ENCODE data around the gene PUS10. TPM values are rescaled to one million over a fixed set of nuclear protein-coding genes. Genes with fewer than 3 reads are reported as not detected.

Gene PUS10
- total and polyA plus RNA-seq, 2 of the 13 experiments (the other 11 are each of a cell fraction or from before 2014, with no cell fraction given): 41.4 to 44.3 TPM

DNA sequence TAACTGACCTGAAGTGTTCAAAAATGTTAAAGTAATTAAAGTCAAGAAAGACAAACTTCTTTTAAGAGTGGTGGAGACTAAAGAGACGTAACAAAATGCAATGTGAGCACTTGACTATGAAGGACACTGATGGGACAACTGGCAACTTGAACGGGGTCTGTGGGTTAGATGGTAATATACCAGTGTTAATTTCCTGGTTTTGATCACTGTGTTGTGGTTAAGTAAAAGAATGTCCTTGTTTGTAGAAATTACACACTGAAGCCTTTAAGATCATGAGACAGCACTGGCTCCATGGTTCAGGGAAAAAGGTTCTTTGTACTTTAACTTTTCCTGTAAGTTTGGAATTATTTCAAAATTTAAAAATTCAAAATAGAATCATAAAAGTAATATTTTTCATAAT is 78.4 kb downstream of the PUS10 start:
- FAIRE-seq: no peak
- CTCF ChIA-PET (ENCODE audit: low intra/inter-chr PET ratio, low total read pairs): no interaction called here

More for the DNA sequence above, 78.4 kb downstream of the PUS10 start:
- H3K4me3 ChIP-seq (replicated peaks in 1 of 3; ENCODE audit: insufficient read depth in 1 of 3, low read depth in 2 of 3, low read length in 3 of 3): no peak overlapping the region
- H2AFZ ChIP-seq (ENCODE audit: low read length): no peak overlapping the region
- peaks cover 14 to 58% of the 10 kb centered on the region in 2 experiments for H3K36me3 ChIP-seq (replicated peaks in 1 of 2; ENCODE audit: control insufficient read depth in 1 of 2, insufficient read depth in 2 of 2, low read length in 2 of 2)
- H3K4me2 ChIP-seq (ENCODE audit: low read depth, low read length): no peak overlapping the region
- no peak for ATAC-seq
- intact Hi-C loops (cut with micrococcal nuclease; ENCODE audit: unreplicated experiment) (no loop called here), in situ Hi-C loops (cut with HindIII; ENCODE audit: extremely low pct_ligation_motif_present, low pct_unique_long_range_greater_than_20kb) (no loop called here)
- DNase-seq (ENCODE audit: low spot score): no peak
- POLR2A ChIA-PET: no interaction called here
- 93% methylated on average over 2 of the region's 2 CpGs for WGBS (ENCODE audit: low lambda C conversion rate)
- no peaks in the 10 kb centered on the region for H3K27me3 ChIP-seq (ENCODE audit: control insufficient read depth in 1 of 2, insufficient read depth in 2 of 2, low read length in 2 of 2)
- no TSS peak for BruUV-seq (replicated peaks)
- no peak overlapping the region for H3K9ac ChIP-seq (ENCODE audit: insufficient read depth, low read depth, low read length)
- H3K9me3 ChIP-seq (ENCODE audit: low read length): no peaks in the 10 kb centered on the region
- no peaks in the 10 kb centered on the region for H3K79me2 ChIP-seq (ENCODE audit: insufficient read depth, low read length)
- H4K20me1 ChIP-seq (ENCODE audit: insufficient read depth, low read length): no peaks in the 10 kb centered on the region
- no peak overlapping the region for H3K27ac ChIP-seq (ENCODE audit: extremely low read length, insufficient read depth, low read length)
- TF ChIP-seq TBX3 (IDR thresholded peaks at IDR 0.05; ENCODE audit: borderline replicate concordance) (no peak), FOXP1 (IDR thresholded peaks at IDR 0.05) (no peak), FOXP1 (CRISPR knock-in tag; IDR thresholded peaks at IDR 0.05) (no peak), ERF (CRISPR knock-in tag; IDR thresholded peaks at IDR 0.05) (no peak), ATM (IDR thresholded peaks at IDR 0.05; ENCODE audit: borderline replicate concordance) (no peak), ZNF75D (CRISPR knock-in tag; IDR thresholded peaks at IDR 0.05; ENCODE audit: borderline replicate concordance) (no peak)
- TF ChIP-seq, protein P1, sequence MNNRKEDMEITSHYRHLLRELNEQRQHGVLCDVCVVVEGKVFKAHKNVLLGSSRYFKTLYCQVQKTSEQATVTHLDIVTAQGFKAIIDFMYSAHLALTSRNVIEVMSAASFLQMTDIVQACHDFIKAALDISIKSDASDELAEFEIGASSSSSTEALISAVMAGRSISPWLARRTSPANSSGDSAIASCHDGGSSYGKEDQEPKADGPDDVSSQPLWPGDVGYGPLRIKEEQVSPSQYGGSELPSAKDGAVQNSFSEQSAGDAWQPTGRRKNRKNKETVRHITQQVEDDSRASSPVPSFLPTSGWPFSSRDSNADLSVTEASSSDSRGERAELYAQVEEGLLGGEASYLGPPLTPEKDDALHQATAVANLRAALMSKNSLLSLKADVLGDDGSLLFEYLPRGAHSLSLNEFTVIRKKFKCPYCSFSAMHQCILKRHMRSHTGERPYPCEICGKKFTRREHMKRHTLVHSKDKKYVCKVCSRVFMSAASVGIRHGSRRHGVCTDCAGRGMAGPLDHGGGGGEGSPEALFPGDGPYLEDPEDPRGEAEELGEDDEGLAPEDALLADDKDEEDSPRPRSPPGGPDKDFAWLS (CRISPR knock-in tag; IDR thresholded peaks at IDR 0.05; ENCODE audit: borderline replicate concordance): no peak
- TF ChIP-seq, protein P2, sequence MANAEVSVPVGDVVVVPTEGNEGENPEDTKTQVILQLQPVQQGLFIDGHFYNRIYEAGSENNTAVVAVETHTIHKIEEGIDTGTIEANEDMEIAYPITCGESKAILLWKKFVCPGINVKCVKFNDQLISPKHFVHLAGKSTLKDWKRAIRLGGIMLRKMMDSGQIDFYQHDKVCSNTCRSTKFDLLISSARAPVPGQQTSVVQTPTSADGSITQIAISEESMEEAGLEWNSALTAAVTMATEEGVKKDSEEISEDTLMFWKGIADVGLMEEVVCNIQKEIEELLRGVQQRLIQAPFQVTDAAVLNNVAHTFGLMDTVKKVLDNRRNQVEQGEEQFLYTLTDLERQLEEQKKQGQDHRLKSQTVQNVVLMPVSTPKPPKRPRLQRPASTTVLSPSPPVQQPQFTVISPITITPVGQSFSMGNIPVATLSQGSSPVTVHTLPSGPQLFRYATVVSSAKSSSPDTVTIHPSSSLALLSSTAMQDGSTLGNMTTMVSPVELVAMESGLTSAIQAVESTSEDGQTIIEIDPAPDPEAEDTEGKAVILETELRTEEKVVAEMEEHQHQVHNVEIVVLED (CRISPR knock-in tag; IDR thresholded peaks at IDR 0.05; ENCODE audit: borderline replicate concordance): no peak
- H3K4me1 ChIP-seq (ENCODE audit: insufficient read depth, low read length): peaks cover 6% of the 10 kb centered on the region; the same call in 1 of the 2 replicates

Measured in HepG2 (cell line).